PC-3 (cell line): ENCODE data around the gene ESYT3. TPM values are rescaled to one million over a fixed set of nuclear protein-coding genes. Genes with fewer than 3 reads are reported as not detected.
A peak's percentile ranks its signal among the peaks of the same experiment; 100 is the strongest.

Experiments
- ATAC-seq: fragments of 200-7000 bp; cut with Tn5 transposase; 2 replicates; pipeline ENCODE4 v1.9.1; 2020; ENCODE audit warnings: mild to moderate bottlenecking, moderate library complexity
- BruUV-seq: library from RNA; stranded (reverse); fragments of 400-500 nt; replicated peaks from 2 replicates; lab custom pipeline; 2021; lab: Mats Ljungman, UMichigan
- CTCF ChIA-PET: fragments of 300-600 bp; sonication (Branson Sonifier 250); formaldehyde crosslinking; loops from one replicate; lab custom pipeline; 2022; ENCODE audit warnings: antibody characterized with exemption; lab: Charles Lee
- POLR2A ChIA-PET: fragments of 300-600 bp; sonication (Branson Sonifier 250); formaldehyde crosslinking; loops from one replicate; lab custom pipeline; 2022; ENCODE audit warnings: antibody characterized with exemption; ENCODE audit not compliant: unreplicated experiment; lab: Charles Lee
- DNase-seq: peaks from one replicate; pipeline ENCODE4 v3.0.0-alpha.2; 2015
- H2AFZ ChIP-seq: fragments of 300-600 bp; sonication (generic); 2 replicates; pipeline ENCODE4 v1.6.0; 2016; ENCODE audit warnings: antibody characterized with exemption, low read length
- H3F3A ChIP-seq: fragments of 300-600 bp; sonication (generic); one replicate; pipeline ENCODE4 v1.6.0; 2017; ENCODE audit warnings: antibody characterized with exemption, low read length, control low read depth, mild to moderate bottlenecking; ENCODE audit not compliant: unreplicated experiment
- H3K27ac ChIP-seq: fragments of 300-600 bp; sonication (generic); 2 replicates; pipeline ENCODE4 v1.5.1; 2016; ENCODE audit warnings: mild to moderate bottlenecking, low read length
- H3K27me3 ChIP-seq: fragments of 300-600 bp; sonication (generic); 2 replicates; pipeline ENCODE4 v1.6.1; 2016; ENCODE audit warnings: low read length, mixed read lengths
- H3K36me3 ChIP-seq: fragments of 300-600 bp; sonication (generic); 2 replicates; pipeline ENCODE4 v1.6.1; 2016; ENCODE audit warnings: low read depth, mixed run types, low read length, mixed read lengths
- H3K4me1 ChIP-seq: fragments of 300-600 bp; sonication (generic); 2 replicates; pipeline ENCODE4 v1.5.1; 2016; ENCODE audit warnings: low read length; ENCODE audit not compliant: insufficient read depth
- H3K4me2 ChIP-seq: fragments of 300-600 bp; sonication (generic); 2 replicates; pipeline ENCODE4 v1.6.0; 2016; ENCODE audit warnings: low read length
- H3K4me3 ChIP-seq: fragments of 300-600 bp; sonication (generic); 2 replicates; pipeline ENCODE4 v1.5.1; 2016; ENCODE audit warnings: mild to moderate bottlenecking, low read length, mixed read lengths
- H3K79me2 ChIP-seq: fragments of 300-600 bp; sonication (generic); 2 replicates; pipeline ENCODE4 v1.6.1; 2017; ENCODE audit warnings: low read length, mixed read lengths
- H3K9ac ChIP-seq: fragments of 300-600 bp; sonication (generic); 2 replicates; pipeline ENCODE4 v1.6.0; 2016; ENCODE audit warnings: mild to moderate bottlenecking, low read length
- H3K9me2 ChIP-seq: fragments of 300-600 bp; sonication (generic); replicated peaks from 2 replicates; pipeline ENCODE4 v1.6.1; 2016; ENCODE audit warnings: mixed run types, low read length, mixed read lengths
- H3K9me3 ChIP-seq: fragments of 300-600 bp; sonication (generic); 2 replicates; pipeline ENCODE4 v1.6.1; 2016; ENCODE audit warnings: low read length, mixed read lengths
- H4K20me1 ChIP-seq: fragments of 300-600 bp; sonication (generic); 2 replicates; pipeline ENCODE4 v1.6.1; 2016; ENCODE audit warnings: low read length, mixed read lengths
- EZH2 ChIP-seq: fragments of 300-600 bp; sonication (generic); IDR thresholded peaks from one replicate; pipeline ENCODE4 v1.6.1; 2017; ENCODE audit warnings: antibody characterized with exemption, mild to moderate bottlenecking, low read length; ENCODE audit not compliant: unreplicated experiment
- EZH2phosphoT487 ChIP-seq: fragments of 300-600 bp; sonication (generic); IDR thresholded peaks from 2 replicates; pipeline ENCODE4 v1.6.1; 2018; ENCODE audit warnings: mild to moderate bottlenecking, antibody characterized with exemption, low read length, borderline replicate concordance
- intact Hi-C: fragments of 100-400 bp; cut with micrococcal nuclease; formaldehyde crosslinking; loops from 2 replicates; pipeline ENCODE4 v1.9.0; 2023
- total RNA-seq: library from RNA; depleted of rRNA; stranded (reverse); fragments of >200 nt; gene quantifications from 2 replicates; pipeline ENCODE4 v1.2.3, GENCODE V29; 2014
- TF ChIP-seq, protein P1 (sequence below): fragments of 300-600 bp; sonication (generic); conservative IDR thresholded peaks from 2 replicates; pipeline ENCODE4 v1.5.1; 2017; ENCODE audit warnings: antibody characterized with exemption, low read depth, mild to moderate bottlenecking, low read length

Gene ESYT3
- total RNA-seq, 1 experiment from 2014 or later = 1.6 TPM

DNA sequence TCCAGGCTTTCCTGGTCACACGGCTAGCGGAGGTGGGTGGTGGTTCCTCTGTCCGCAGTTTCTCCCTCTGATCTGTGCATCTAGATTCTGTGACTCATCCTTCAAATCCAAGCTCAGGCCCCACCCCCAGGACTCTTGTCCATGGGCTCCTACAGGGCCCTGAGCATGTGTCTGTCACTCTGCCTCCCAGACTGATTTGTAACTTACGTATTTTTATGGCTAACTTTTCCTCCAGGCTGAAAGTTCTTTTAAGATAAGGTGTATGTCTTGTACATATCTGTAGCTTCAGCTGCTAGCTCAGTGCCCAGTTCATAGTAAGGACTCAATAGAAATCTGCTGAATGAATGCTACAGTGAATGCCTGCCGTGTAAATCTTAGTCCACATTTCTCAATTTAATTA is 8.0 kb downstream of the ESYT3 start:
- POLR2A ChIA-PET = no interaction called here
- DNase-seq = peak; percentile 67

DNA sequence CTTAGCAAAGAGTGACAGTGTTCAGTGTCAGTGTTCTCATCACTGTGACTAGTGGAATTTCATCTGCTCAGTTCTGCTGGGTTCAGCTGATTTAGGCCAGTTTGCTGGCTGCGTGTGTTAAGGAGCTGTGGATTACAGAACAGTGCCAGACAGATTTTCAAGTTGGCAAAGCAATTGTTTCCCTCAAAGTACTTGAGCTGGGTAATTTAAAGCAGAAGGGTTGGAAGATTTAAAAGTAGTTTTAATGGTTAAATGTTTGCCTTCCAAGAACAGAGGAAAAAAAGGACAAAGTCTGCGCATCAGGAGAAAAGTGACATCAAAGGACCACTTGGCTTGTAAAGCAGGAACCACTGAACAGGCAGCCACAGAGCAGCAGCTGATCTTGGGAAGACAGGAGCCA is 8.7 kb downstream of the ESYT3 start:
- H3K79me2 ChIP-seq = no peaks in the 10 kb centered on the region
- DNase-seq = no peak
- intact Hi-C loops = no loop called here
- no peaks in the 10 kb centered on the region for H4K20me1 ChIP-seq
- no peaks in the 10 kb centered on the region for H3K36me3 ChIP-seq
- no peak overlapping the region for H3K4me2 ChIP-seq
- H3K27me3 ChIP-seq = no peaks in the 10 kb centered on the region
- CTCF ChIA-PET = no interaction called here
- no peak for ATAC-seq
- no peak overlapping the region for H3K9ac ChIP-seq
- H3F3A ChIP-seq = no peaks in the 10 kb centered on the region
- H3K27ac ChIP-seq = no peak overlapping the region
- H3K9me2 ChIP-seq = no peaks in the 10 kb centered on the region
- H2AFZ ChIP-seq = no peak overlapping the region
- H3K9me3 ChIP-seq = no peaks in the 10 kb centered on the region
- H3K4me3 ChIP-seq = no peak overlapping the region
- no TSS peak for BruUV-seq
- peaks cover 10% of the 10 kb centered on the region for H3K4me1 ChIP-seq
- POLR2A ChIA-PET = no interaction called here
- TF ChIP-seq EZH2 (no peak), EZH2phosphoT487 (no peak)
- TF ChIP-seq, protein P1, sequence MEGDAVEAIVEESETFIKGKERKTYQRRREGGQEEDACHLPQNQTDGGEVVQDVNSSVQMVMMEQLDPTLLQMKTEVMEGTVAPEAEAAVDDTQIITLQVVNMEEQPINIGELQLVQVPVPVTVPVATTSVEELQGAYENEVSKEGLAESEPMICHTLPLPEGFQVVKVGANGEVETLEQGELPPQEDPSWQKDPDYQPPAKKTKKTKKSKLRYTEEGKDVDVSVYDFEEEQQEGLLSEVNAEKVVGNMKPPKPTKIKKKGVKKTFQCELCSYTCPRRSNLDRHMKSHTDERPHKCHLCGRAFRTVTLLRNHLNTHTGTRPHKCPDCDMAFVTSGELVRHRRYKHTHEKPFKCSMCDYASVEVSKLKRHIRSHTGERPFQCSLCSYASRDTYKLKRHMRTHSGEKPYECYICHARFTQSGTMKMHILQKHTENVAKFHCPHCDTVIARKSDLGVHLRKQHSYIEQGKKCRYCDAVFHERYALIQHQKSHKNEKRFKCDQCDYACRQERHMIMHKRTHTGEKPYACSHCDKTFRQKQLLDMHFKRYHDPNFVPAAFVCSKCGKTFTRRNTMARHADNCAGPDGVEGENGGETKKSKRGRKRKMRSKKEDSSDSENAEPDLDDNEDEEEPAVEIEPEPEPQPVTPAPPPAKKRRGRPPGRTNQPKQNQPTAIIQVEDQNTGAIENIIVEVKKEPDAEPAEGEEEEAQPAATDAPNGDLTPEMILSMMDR = no peak

More for the DNA sequence above, 8.0 kb downstream of the ESYT3 start:
- H3K9me2 ChIP-seq = no peaks in the 10 kb centered on the region
- no peaks in the 10 kb centered on the region for H3K9me3 ChIP-seq
- H3K4me3 ChIP-seq = no peak overlapping the region
- no peaks in the 10 kb centered on the region for H3K27me3 ChIP-seq
- peaks cover 10% of the 10 kb centered on the region for H3K4me1 ChIP-seq
- H3K27ac ChIP-seq = no peak overlapping the region
- peak overlapping the region; percentile 49; the same call in 1 of the 2 replicates for H2AFZ ChIP-seq
- TF ChIP-seq EZH2 (no peak), EZH2phosphoT487 (no peak)
- TF ChIP-seq, protein P1 = no peak
- no peaks in the 10 kb centered on the region for H3F3A ChIP-seq
- intact Hi-C loops = no loop called here
- peak; percentile 98 for ATAC-seq
- no peak overlapping the region for H3K9ac ChIP-seq
- no peaks in the 10 kb centered on the region for H3K79me2 ChIP-seq
- no peaks in the 10 kb centered on the region for H3K36me3 ChIP-seq
- CTCF ChIA-PET = no interaction called here
- peak overlapping the region; percentile 45 for H3K4me2 ChIP-seq
- no TSS peak for BruUV-seq
- no peaks in the 10 kb centered on the region for H4K20me1 ChIP-seq

DNA sequence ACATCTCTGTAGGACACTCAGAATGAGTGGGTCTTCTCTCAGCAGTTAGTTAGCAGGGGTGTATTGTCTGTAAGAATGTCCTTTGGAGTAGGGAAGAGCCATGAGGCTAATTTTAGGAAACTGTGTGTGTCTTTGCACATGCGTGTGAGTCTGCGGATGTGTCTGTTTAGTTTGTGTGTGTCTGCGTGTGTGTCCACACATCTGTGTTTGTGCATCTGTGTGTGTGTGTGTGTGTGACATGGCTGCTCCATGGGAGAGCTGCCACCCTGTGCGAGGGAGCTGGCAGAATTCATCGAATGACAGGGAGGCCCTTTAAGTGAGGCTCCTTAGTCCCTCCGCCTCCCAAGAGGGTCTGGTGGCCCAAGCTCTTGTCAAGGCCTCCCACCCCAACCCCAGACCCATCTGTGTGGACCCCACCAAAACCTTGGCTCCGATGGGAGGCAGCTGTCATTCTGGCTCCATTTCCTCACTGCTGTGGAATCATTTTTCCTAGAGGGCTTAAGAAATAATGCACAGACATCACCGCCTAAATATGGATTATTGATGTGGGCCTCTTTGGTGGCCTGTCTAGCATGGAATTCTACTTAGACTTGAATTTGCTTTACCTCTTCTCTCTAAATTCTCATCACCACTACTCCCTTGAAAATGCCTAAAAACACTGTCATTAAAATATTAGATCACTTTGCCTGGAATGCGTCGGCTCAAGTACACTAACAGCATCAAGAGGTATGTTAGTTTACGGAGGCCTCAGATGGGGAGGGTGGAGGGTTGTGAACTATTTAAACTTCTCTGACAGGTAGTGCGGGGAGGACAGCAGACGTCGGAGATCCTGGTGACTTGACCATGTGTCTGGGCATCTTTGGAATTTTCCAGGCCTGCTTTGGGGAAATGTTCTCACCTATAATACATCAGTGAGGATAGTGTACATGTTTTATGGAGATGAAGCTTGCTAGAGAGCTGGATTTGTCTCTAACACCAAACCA is 9.4 kb downstream of the ESYT3 start:
- POLR2A ChIA-PET = no interaction called here

More for the DNA sequence above, 9.4 kb downstream of the ESYT3 start:
- no TSS peak for BruUV-seq
- no peaks in the 10 kb centered on the region for H3K9me3 ChIP-seq
- no peaks in the 10 kb centered on the region for H3K27me3 ChIP-seq
- no peak overlapping the region for H3K4me3 ChIP-seq
- peaks cover 10% of the 10 kb centered on the region for H3K4me1 ChIP-seq
- no peak for ATAC-seq
- no peak overlapping the region for H3K9ac ChIP-seq
- TF ChIP-seq EZH2 (no peak), EZH2phosphoT487 (no peak)
- TF ChIP-seq, protein P1 = no peak
- no peaks in the 10 kb centered on the region for H3K36me3 ChIP-seq
- CTCF ChIA-PET = no interaction called here
- no peaks in the 10 kb centered on the region for H3K79me2 ChIP-seq
- DNase-seq = no peak
- no peak overlapping the region for H3K27ac ChIP-seq
- no peak overlapping the region for H2AFZ ChIP-seq
- H3F3A ChIP-seq = no peaks in the 10 kb centered on the region
- H3K9me2 ChIP-seq = no peaks in the 10 kb centered on the region
- no peaks in the 10 kb centered on the region for H4K20me1 ChIP-seq
- H3K4me2 ChIP-seq = no peak overlapping the region
- intact Hi-C loops = no loop called here
